HG02798 (cell line): ENCODE results near the gene KRTAP5-5.
"Not testable (repeated sequence)": the region's sequence is repeated elsewhere in the genome, so short reads cannot be mapped to it uniquely, and the experiment has no call there.

ENCODE experiments used
- ATAC-seq: cut with Tn5 transposase; IDR thresholded peaks from one replicate; pipeline ENCODE4 v1.9.1; 2021; ENCODE audit warnings: mild to moderate bottlenecking; ENCODE audit not compliant: unreplicated experiment, poor library complexity

Gene KRTAP5-5

DNA sequence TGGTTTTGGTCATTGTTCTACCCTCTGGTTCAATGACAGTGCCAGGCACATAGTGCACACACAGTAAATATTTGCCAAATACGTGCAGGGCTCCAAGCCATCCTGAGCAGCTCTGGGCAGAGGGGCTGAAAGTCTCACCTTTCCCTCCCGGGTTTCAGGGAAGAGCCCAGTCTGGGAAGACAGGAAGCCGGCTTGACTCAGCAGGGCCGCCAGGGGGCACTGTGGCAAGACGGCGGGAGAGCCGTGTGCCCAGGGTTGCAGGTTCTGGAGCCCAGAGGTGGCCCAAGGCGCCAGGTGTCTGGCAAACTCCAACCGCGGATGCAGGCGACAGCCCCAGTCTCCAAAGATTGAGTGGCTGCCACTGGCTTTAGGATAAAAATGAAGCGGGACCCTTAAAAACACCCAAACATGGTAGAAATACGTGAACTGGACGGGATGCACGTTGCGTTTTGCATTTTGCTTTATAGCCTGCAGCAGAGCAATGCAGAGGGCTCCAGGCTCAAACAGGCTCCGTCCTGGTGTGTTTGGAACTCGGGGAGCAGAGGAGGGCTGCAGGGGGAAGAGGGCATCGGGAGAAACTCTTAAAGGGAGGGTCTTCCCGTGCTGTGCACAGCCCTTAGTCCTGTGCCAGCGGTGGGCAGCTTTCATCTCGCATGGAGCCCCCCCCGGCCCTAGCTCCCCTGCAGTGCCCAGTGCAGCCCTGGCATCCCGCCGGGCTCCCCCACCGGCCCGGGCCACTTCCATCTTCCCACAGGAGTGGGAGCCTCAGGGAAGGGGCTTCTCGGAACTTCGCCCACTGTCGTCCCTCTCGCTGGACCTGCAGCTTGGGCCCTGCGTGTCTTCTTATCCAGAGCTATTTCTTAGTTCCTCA, 10.7 kb downstream of the KRTAP5-5 start:
- ATAC-seq: no peak

GRCh38 chr11:1641096-1641495, 11.5 kb downstream of the KRTAP5-5 start:
- no peak for ATAC-seq

DNA sequence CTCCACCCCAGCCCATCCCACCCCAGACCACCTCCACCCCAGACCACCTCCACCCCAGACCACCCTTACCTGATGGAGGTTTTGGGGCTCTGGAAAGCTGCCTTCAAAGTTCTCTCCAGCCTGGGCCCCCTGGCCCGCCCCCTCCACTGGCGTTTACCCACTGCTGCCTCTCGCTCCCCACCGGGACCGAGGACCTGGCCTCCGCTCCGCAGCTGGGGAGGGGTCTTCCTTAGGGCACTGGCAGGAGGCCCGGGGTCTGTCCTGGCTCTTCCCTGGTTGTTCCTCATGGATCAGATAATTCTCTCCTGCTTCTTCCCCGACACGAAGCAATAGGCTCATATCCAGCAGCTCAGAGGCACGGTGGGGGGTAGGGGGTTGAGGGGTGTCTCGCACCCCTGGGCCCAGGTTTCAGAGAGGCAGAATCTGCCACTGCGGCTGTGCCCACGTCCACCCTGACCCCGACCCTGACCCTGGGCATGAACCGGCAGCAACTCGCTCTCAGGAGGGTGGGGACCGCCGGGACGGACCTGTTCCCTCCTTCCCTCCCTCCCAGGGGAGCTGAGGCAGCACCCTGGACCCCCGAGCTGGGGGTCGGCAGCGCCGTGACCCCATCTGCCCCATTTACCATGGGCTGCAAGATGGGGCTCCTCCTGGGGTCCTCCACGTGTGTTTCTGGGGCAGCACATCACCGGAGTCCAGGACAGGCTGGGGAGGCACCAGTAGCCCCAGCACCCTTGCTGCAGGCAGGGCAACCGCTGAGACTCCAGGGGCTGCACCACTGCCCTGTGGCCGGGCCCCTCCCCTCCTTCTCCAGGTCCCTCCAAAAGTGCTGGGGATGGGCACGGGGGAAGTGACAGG, 12.9 kb downstream of the KRTAP5-5 start:
- no peak for ATAC-seq

GRCh38 chr11:1643146-1643690, 13.6 kb downstream of the KRTAP5-5 start:
- ATAC-seq: no peak

DNA sequence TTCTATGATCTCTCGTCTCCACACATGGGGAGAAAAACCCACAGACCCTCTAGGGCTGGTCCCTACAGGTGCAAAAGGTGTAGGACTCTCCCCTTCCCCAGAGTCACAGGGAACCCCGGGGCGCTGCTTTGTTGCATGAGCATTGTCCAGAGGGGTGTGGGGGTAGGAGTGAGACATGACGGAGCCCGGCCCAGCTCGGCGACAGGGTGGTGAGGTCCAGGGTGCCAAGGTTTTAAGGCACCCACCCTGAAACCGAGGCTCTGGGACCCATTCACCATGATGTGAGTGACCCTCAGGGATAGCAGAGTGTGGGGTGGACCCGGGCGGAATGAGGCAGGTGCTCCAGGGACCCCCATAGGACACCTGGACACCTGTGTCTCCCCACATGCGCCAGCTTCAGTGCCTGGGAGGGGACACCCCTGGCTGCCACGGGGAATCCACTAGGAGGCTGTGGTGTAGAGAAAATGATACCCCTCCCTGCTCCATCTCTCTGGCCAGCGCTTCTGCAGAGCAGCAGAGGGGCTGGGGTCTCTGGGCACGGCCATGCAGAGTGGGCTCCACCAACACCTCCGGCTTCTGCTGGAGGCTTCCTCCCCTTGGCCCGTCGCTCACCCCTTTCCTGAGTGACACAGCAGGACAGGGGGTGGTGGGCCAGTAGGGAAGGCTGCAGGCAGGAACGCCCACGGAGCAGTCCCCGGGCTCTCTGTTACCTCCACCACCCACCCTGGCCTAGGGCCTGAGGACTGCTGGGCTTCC, 15.2 kb downstream of the KRTAP5-5 start:
- no peak for ATAC-seq

- no peak for ATAC-seq
Measured at GRCh38 chr11:1645357-1645821, 15.8 kb downstream of the KRTAP5-5 start.

DNA sequence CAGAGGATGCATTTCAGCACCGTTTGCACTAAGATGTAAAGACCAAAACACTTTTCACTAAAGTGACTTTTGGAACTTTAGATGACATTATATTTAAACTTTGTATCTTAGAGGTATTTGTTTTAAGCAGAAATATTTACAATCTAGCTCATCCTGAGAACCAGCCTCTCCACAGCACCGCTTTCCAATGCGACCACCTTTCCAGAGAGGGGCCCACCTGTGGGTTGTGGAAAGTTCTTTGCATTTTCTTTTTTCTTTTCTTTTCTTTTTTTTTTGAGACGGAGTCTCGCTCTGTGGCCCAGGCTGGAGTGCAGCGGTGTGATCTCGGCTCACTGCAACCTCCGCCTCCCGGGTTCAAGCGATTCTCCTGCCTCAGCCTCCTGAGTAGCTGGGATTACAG, 17.0 kb downstream of the KRTAP5-5 start:
- ATAC-seq: not testable (repeated sequence)

DNA sequence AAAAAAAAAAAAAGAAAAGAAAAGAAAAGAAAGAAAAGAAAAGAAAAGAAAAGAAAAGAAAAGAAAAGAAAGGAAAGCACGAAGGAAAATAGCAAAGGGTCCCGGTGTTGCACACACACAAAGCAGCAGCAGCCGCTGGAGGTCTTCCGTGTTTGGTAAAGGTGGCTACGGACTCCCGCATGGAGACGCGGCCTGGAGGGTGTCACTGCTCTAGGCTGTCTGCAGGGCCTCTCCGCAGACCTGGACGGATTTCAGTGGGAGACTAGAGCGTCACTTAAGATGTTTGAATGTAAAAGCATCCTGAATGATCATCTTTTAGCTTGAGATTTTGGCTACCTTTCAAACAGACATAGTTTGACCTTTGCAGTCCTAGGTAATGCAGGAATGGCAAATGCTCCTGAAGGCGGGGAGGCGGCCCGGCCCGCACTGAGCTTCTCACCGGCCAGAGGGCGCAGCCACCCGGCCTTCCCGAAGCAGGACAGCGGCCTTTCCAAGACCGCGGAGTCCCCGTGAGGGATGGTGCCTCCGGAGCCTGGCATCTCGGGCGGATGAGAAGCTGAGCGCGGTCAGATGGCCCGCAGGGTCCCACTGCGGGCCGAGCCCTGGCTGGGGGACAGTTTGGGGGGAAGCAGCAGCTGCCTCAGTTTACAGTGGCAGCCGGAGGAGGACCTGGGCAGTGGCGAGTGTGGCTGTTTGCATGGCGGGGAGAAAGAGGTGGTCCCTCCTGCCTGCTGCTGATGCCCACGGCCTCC, 18.5 kb downstream of the KRTAP5-5 start:
- ATAC-seq: no peak

DNA sequence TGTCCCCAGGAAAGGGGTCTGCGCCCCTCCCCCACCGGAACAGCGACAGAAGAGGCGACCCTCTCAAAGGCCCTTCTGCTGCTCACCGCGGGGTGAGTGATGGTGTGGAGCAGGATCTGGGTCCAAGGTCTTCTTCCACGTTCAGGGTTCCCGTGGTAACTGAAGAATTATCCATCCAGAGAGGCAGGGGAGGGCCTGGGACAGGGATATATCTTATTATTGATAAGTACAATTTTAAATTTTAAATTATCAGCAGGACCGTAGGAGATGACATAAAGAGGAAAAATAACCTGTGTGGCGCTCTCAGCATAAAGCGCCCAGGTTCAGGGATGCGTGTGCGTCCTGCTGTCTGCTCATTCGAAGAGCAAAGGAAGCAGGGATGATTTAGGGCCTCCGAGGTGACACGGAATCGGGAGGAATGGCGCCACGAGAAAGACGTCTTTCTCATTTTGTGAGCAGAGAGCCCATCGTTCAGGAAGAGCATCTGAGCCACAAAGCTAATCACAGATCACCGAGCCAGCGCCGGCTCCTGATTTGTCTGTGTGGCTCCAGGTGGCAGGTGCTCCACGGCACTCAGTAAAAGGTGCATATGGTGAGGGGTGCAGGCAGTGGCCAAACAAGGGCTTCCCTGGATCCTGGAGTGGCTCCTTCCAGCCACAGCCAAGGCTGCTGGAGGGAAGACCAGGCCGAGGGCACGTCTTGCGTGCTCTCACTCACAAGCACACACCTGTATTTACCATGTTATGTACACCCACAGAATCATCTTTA, 19.3 kb downstream of the KRTAP5-5 start:
- no peak for ATAC-seq

- ATAC-seq: no peak
Measured at GRCh38 chr11:1650034-1650917, 20.7 kb downstream of the KRTAP5-5 start.

- ATAC-seq: no peak
Measured at GRCh38 chr11:1650918-1651262, 21.3 kb downstream of the KRTAP5-5 start.

DNA sequence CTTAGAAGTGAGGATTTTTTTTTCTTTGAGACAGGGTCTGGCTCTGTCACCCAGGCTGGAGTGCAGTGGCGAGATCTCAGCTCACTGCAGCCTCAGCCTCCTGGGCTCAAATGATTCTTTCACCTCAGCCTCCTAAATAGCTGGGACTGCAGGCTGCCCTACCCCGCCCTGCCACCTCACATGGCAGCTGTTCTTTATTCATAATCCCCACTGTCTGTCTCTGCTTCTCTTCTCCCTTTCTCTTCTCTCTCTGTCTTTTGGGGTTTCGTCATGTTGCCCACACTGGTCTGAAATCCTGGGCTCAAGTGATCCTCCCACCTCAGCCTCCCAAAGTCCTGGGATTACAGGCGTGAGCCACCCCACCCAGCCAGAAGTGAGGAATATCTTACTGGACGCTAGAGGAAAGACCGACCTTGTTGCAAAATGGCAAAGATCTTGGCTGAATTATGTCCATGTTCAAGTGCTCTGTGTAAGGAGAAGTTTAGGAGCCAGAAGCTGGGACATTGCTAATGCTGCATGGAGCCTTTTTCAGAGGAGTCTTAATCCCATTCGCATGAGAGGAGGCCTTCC, 21.9 kb downstream of the KRTAP5-5 start:
- no peak for ATAC-seq

DNA sequence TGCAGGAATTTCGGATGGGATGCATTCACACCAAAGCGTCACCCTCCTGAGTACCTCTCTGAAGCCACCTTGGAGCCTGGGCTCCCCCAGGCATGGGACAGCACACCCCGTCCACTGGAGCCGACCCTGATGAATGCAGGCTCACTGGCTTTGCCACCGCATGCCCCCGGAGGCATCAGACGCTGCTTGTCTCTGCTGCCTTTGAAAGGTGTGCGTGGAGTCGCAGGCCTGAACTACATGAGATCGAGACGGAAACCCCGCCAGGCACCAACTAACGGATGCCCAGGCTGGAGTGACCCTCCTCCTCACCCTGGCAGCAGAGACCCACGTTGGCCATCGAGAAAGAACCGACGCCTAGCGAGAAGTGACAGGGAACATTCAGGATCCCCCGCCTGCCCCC, 22.5 kb downstream of the KRTAP5-5 start:
- ATAC-seq: no peak

- ATAC-seq: no peak
Measured at GRCh38 chr11:1652442-1652770, 22.8 kb downstream of the KRTAP5-5 start.

DNA sequence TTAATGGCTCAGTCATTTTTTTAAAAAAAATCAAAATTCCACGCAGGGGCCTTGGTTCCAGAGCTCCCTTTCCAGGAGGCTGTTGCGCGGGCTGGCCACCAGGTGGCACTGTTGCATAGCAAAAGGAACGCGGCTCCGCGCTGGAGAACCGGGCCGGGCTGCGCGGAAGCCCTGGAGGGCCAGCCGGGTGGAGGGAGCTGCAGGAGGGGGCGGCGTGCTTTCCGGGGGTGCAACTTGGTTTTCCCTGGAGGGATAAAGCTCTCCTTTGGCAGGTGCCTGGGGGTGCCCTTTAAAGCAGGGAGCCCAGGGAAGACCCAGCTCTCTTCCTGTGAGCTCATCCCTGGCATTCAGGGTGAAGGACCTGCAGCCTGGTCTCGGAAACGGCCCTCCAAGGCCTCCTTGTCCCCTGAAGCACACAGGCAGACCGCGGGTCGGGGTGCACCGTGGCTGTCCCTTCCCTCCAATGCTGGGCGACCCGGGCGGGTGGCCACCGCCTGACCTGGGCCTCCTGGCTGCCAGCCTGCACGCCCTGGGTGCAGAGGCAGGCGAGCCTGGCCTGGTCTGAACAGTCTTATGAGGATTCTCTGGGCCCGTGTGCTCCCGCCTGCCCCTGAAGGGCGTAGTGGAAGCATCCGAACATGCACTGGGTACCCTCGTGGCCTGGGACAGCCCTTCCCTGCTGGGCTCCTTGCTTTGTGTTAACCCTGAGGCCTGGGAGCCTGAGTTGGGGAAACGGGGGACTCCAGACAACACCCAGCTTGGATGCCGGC, 23.4 kb downstream of the KRTAP5-5 start:
- ATAC-seq: no peak

- no peak for ATAC-seq
Measured at GRCh38 chr11:1653541-1654387, 24.2 kb downstream of the KRTAP5-5 start.
